PFSK-1 (cell line): ENCODE data around the gene ALB.

Experiments used
- FOXP2 ChIP-seq: optimal IDR thresholded peaks from 2 replicates; pipeline ENCODE3; 2011; ENCODE audit warnings: borderline replicate concordance, control low read depth, inconsistent platforms; ENCODE audit not compliant: insufficient read depth; ENCODE audit errors: extremely low read length, extremely low read depth
- POLR2AphosphoS5 ChIP-seq: IDR thresholded peaks from 2 replicates; pipeline ENCODE4 v1.6.1; 2012; ENCODE audit warnings: low read depth, mild to moderate bottlenecking, control low read depth, low read length, moderate library complexity
- REST ChIP-seq, 2 experiments: IDR thresholded peaks; 2 replicates each; pipeline versions ENCODE4 v1.6.1 to v1.8.0; 2011 to 2012; ENCODE audit warnings: low read depth in 2 of 2, low read length in 2 of 2, control low read depth in 1 of 2, inconsistent platforms in 1 of 2, mild to moderate bottlenecking in 1 of 2, moderate library complexity in 1 of 2; ENCODE audit not compliant: insufficient read depth in 1 of 2
- SIN3A ChIP-seq: IDR thresholded peaks from 2 replicates; pipeline ENCODE4 v1.6.1; 2012; ENCODE audit warnings: mild to moderate bottlenecking, low read length, moderate library complexity, borderline replicate concordance; ENCODE audit not compliant: insufficient read depth
- TAF1 ChIP-seq: IDR thresholded peaks from 2 replicates; pipeline ENCODE4 v1.6.1; 2012; ENCODE audit warnings: low read length, control low read depth, borderline replicate concordance; ENCODE audit not compliant: insufficient read depth

The ALB gene

DNA sequence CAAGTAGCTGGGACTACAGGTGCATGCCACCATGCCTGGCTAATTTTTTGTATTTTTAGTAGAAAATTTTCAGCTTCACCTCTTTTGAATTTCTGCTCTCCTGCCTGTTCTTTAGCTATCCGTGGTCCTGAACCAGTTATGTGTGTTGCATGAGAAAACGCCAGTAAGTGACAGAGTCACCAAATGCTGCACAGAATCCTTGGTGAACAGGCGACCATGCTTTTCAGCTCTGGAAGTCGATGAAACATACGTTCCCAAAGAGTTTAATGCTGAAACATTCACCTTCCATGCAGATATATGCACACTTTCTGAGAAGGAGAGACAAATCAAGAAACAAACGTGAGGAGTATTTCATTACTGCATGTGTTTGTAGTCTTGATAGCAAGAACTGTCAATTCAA, 13.9 kb downstream of the ALB start:
- TF ChIP-seq FOXP2 = no peak
- TF ChIP-seq REST (IDR thresholded peaks at IDR 0.05; ENCODE audit: insufficient read depth in 1 of 2, low read depth in 2 of 2, low read length in 2 of 2) = peak in 1 of 2 experiments; percentile 87; a peak in 2 of 4 replicates
- TF ChIP-seq SIN3A = no peak

- TF ChIP-seq POLR2AphosphoS5 (no peak), TAF1 (no peak), REST (IDR thresholded peaks at IDR 0.05; ENCODE audit: insufficient read depth in 1 of 2, low read depth in 2 of 2, low read length in 2 of 2) (no peak), SIN3A (no peak), FOXP2 (no peak)
Measured at GRCh38 chr4:73418677-73419076, 14.6 kb downstream of the ALB start.

- TF ChIP-seq POLR2AphosphoS5 (no peak), TAF1 (no peak), SIN3A (no peak), REST (IDR thresholded peaks at IDR 0.05; ENCODE audit: insufficient read depth in 1 of 2, low read depth in 2 of 2, low read length in 2 of 2) (no peak), FOXP2 (no peak)
Measured at GRCh38 chr4:73419106-73420038, 15.3 kb downstream of the ALB start.

DNA sequence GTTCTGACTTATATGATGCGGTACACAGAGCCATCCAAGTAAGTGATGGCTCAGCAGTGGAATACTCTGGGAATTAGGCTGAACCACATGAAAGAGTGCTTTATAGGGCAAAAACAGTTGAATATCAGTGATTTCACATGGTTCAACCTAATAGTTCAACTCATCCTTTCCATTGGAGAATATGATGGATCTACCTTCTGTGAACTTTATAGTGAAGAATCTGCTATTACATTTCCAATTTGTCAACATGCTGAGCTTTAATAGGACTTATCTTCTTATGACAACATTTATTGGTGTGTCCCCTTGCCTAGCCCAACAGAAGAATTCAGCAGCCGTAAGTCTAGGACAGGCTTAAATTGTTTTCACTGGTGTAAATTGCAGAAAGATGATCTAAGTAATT, 16.5 kb downstream of the ALB start:
- TF ChIP-seq SIN3A (no peak), POLR2AphosphoS5 (no peak), FOXP2 (no peak), REST (IDR thresholded peaks at IDR 0.05; ENCODE audit: insufficient read depth in 1 of 2, low read depth in 2 of 2, low read length in 2 of 2) (no peak), TAF1 (no peak)
